DMS53 treated with DMSO at 0.1 percent for 48 hours (cell line): ENCODE measurements around the gene TEX38.
A peak's percentile ranks its signal among the peaks of the same experiment; 100 is the strongest.
"Not testable (repeated sequence)": the region's sequence is repeated elsewhere in the genome, so short reads cannot be mapped to it uniquely, and the experiment has no call there.

Source experiments
- DNase-seq: peaks from one replicate; lab custom pipeline; 2025; ENCODE audit not compliant: unreplicated experiment; lab: John Stamatoyannopoulos, UW

TEX38 gene

GRCh38 chr1:46671554-46671953 lies at the start of gene TEX38:
TSS of gene TEX38 (plus strand) at chr1:46671854. CDS start at chr1:46671935, 81 bp downstream.
- DNase-seq: no peak

- DNase-seq: no peak
Observed at GRCh38 chr1:46621930-46622329, 49.7 kb upstream of the TEX38 start.

GRCh38 chr1:46622344-46622743 lies 49.3 kb upstream of the TEX38 start:
- peak; percentile 63 for DNase-seq

GRCh38 chr1:46623743-46624644 lies 47.7 kb upstream of the TEX38 start:
- DNase-seq: no peak

GRCh38 chr1:46630719-46631118 lies 40.9 kb upstream of the TEX38 start:
- DNase-seq: no peak

- DNase-seq: no peak
Observed at GRCh38 chr1:46635205-46635604, 36.4 kb upstream of the TEX38 start.

- no peak for DNase-seq
Observed at GRCh38 chr1:46637444-46638083, 34.1 kb upstream of the TEX38 start.

- DNase-seq: no peak
Observed at GRCh38 chr1:46638921-46639320, 32.7 kb upstream of the TEX38 start.

- no peak for DNase-seq
Observed at GRCh38 chr1:46639547-46639946, 32.1 kb upstream of the TEX38 start.

GRCh38 chr1:46642115-46642680 lies 29.5 kb upstream of the TEX38 start:
- DNase-seq: no peak

GRCh38 chr1:46643368-46643775 lies 28.3 kb upstream of the TEX38 start:
- peak; percentile 90 for DNase-seq

GRCh38 chr1:46645815-46646214 lies 25.8 kb upstream of the TEX38 start:
- no peak for DNase-seq

- DNase-seq: no peak
Observed at GRCh38 chr1:46646331-46646730, 25.3 kb upstream of the TEX38 start.

GRCh38 chr1:46646844-46647243 lies 24.8 kb upstream of the TEX38 start:
- DNase-seq: no peak

GRCh38 chr1:46647611-46648010 lies 24.0 kb upstream of the TEX38 start:
- DNase-seq: no peak

GRCh38 chr1:46649764-46650163 lies 21.9 kb upstream of the TEX38 start:
- DNase-seq: no peak

GRCh38 chr1:46650491-46650890 lies 21.2 kb upstream of the TEX38 start:
- DNase-seq: no peak

GRCh38 chr1:46651152-46651551 lies 20.5 kb upstream of the TEX38 start:
- DNase-seq: not testable (repeated sequence)

GRCh38 chr1:46652321-46653100 lies 19.1 kb upstream of the TEX38 start:
- no peak for DNase-seq

GRCh38 chr1:46653405-46653958 lies 18.2 kb upstream of the TEX38 start:
- DNase-seq: no peak

GRCh38 chr1:46654012-46654411 lies 17.6 kb upstream of the TEX38 start:
- DNase-seq: no peak
